GM20000 (cell line): Measurements from ENCODE around the gene TDRD6.
A peak's percentile ranks its signal among the peaks of the same experiment; 100 is the strongest.

Experiments
- DNase-seq: peaks from one replicate; pipeline ENCODE4 v3.0.0; 2012; ENCODE audit warnings: low spot score
- TF ChIP-seq, protein P1 (sequence below): IDR thresholded peaks from 2 replicates; pipeline ENCODE4 v1.5.1; 2012; ENCODE audit warnings: mild to moderate bottlenecking, control low read depth; ENCODE audit errors: extremely low read depth, missing control alignments

The TDRD6 gene

DNA sequence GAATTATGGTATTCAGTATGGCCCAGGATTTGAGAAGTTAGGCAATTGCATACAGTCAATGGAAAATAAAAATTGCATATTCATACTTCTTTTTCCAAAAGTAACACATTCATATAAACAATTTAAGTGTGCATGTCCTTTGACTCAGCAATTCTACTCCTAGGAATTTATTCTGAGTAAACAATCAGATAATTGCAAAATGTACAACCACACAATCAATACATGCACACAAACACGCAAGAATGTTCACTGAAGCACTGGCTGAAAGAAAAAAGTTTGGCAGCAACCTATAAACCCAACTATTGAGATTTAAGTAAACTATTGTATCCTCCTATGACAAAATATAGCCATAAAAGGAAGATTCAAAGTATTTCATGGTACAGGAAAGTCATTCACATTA lies 36.7 kb upstream of the TDRD6 start:
- DNase-seq, result no peak
- TF ChIP-seq, protein P1, sequence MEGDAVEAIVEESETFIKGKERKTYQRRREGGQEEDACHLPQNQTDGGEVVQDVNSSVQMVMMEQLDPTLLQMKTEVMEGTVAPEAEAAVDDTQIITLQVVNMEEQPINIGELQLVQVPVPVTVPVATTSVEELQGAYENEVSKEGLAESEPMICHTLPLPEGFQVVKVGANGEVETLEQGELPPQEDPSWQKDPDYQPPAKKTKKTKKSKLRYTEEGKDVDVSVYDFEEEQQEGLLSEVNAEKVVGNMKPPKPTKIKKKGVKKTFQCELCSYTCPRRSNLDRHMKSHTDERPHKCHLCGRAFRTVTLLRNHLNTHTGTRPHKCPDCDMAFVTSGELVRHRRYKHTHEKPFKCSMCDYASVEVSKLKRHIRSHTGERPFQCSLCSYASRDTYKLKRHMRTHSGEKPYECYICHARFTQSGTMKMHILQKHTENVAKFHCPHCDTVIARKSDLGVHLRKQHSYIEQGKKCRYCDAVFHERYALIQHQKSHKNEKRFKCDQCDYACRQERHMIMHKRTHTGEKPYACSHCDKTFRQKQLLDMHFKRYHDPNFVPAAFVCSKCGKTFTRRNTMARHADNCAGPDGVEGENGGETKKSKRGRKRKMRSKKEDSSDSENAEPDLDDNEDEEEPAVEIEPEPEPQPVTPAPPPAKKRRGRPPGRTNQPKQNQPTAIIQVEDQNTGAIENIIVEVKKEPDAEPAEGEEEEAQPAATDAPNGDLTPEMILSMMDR, result no peak

DNA sequence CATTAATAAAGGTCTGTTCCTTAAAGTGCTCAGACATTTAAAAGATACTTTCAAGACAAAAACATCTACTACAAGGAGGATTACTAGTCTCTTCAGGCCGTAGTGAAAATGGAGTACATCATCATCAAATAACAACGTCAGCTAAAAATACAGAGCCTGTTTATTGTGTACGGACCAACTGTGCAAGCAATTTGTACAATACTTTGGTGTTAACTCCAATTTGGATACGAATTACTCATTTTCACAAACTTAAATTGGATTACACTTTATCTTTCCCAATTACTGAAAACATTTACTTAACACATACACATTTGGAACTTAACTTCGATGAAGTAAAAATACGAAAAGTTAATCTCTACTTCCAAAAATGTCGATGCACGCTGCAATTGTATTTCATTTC lies 35.9 kb upstream of the TDRD6 start:
- TF ChIP-seq, protein P1, result no peak
- no peak for DNase-seq

DNA sequence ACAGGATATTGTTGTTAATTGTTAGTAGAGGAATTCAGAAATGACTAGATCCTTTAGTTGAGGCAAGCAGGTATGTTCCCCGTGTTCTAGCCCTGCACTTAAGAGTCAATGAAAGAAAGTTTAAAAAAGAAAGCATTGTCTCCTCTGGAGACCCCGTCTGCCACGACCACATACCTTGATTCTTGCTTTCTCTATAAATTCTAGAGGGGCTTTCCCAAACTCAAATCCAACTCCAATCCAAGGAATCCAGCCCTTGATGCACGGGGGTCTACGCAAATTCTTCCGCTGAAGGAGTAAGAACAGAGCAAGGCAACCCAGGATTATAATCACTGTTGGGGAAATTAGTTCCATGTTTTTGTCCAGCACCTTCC lies 35.5 kb upstream of the TDRD6 start:
- TF ChIP-seq, protein P1, result no peak
- DNase-seq, result no peak

DNA sequence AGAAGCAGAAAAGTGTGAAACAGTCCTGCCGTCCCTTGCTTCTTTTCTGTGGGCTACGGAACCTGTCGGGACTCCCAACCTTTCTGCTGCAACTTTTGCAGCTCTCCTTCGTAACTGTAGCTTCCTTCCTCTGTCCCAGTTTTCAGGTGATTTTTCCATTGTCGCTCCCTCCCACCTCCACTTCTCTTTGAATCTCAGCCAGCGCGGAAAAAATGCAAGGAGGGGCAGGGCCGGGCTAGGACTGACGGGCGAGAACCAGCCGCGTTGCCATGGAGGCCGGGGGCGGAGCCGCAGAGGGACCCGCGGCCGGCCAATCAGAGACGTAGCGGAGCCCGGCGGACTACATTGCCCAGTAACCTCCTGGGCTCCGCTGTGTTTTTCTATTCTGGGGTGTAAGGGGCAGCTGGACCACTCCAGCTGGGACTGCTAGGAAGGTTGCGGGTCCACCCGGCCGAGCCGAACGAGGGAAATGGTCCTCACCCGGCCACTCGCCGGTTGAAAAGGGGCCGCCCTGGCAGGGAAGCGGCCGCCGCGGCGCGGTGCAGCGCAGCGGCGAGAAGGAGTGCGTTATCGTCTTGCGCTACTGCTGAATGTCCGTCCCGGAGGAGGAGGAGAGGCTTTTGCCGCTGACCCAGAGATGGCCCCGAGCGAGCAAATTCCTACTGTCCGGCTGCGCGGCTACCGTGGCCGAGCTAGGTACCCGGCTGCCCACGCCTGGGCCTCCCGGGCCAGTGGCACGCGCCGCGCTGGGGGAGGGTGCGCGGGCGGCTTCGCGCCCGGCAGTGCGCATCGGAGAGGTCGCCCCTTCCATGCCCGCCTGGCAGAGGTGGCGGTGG lies 34.9 kb upstream of the TDRD6 start, which contains the start of the genes CYP39A1 and SLC25A27:
Gene CYP39A1 (minus strand): TSS at position 216 of the 836 bp plus-strand sequence. CDS start 236 bp downstream, outside the sequence.
Gene SLC25A27 (plus strand): TSS at position 373 of the 836 bp plus-strand sequence. CDS start 218 bp downstream, at position 591.
- DNase-seq, result peak; percentile 92
- TF ChIP-seq, protein P1, result no peak

DNA sequence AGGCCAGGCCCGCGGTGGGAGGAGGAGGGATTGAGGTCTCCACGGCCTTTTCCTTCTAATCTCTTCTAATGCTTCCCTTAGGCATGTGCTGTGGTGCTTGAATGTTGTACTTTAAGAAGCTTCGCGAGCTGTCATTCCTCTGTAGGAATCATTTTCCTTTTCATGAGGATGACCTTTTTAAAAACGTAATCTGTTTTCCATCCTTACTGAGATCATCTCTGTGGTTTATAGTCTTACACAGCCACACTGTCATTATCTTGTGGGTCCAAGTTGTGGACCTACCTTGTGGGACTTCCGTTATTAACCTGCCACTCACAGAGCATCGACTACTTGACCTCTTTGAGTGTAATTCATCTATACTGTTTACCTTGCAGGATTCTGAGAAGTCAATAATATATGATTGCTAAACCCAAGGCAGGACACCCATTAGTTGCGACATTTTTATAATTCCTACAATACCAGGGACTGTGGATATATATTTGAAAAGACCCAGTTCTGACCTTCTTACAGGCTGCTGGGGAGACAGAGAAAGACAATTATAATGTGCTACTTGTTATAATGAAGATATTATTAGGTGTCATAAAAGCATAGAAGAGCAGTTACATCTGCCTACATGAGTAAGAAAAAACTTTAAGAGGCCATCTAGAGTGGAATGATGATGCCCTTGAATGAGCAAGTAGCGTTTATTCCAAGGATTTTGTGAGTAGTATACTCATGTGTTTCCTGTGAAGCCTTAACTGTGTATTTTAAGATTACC lies 34.1 kb upstream of the TDRD6 start:
- TF ChIP-seq, protein P1, result no peak
- no peak for DNase-seq

DNA sequence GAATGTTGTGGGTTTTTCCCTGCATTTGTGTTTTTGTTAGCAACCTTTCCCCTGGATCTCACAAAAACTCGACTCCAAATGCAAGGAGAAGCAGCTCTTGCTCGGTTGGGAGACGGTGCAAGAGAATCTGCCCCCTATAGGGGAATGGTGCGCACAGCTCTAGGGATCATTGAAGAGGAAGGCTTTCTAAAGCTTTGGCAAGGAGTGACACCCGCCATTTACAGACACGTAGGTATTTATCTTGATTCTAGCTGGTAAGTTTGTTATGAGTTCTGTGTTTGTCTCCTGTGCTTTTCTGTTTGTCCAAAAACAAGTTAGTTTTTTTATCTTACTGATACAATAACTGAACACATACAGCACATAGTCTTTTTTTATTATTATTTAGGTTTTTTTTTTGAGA lies 31.9 kb upstream of the TDRD6 start:
- no peak for DNase-seq
- TF ChIP-seq, protein P1, result no peak

DNA sequence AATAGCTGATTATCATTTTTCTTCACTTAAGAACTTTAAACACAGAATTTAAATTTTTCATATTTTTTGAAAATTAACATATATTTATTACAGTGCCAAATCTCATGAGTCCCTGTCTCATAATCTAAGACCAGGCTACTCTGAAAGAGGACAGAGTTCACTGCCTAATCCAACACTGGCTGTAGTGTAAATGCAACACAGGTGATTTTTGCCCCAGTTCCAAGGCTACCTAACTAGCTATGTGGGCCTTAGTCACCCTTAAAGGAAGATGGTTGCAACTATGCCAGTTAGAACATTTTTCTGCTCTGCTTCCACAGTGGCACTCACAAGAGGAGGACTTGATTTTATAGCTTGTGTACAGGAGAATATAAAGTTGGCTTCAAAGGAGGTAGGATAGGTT lies 30.0 kb upstream of the TDRD6 start:
- TF ChIP-seq, protein P1, result no peak
- DNase-seq, result no peak
